ENCODE results near the gene ASB2. TPM values are rescaled to one million over a fixed set of nuclear protein-coding genes. Genes with fewer than 3 reads are reported as not detected.

Gene ASB2
- total and polyA plus RNA-seq, 2 of the 13 experiments (the other 11 are each of a cell fraction or from before 2014, with no cell fraction given), result 0.82 to 4.1 TPM

- no peak for TF ChIP-seq ARID3A (IDR thresholded peaks at IDR 0.05; ENCODE audit: low read depth, low read length)
- peak; percentile 43; the same call in 1 of the 2 replicates for TF ChIP-seq TAF1 (CRISPR knock-in tag; IDR thresholded peaks at IDR 0.05)
- TF ChIP-seq SUZ12 (IDR thresholded peaks at IDR 0.05; ENCODE audit: low read depth, low read length), result no peak
- no peak for TF ChIP-seq ZNF326 (CRISPR knock-in tag; IDR thresholded peaks at IDR 0.05; ENCODE audit: borderline replicate concordance)
- TF ChIP-seq YEATS2 (CRISPR knock-in tag; IDR thresholded peaks at IDR 0.05; ENCODE audit: borderline replicate concordance), result no peak
- TF ChIP-seq SMC3 (IDR thresholded peaks at IDR 0.05; ENCODE audit: low read length), result peak; percentile 60
- no peak for TF ChIP-seq SRSF1 (optimal IDR thresholded peaks at IDR 0.05; ENCODE audit: low read depth, low read length)
- TF ChIP-seq ZSCAN25 (CRISPR knock-in tag; IDR thresholded peaks at IDR 0.05), result no peak
- peak; percentile 51; the same call in 1 of the 2 replicates for TF ChIP-seq ZBTB7B (CRISPR knock-in tag; IDR thresholded peaks at IDR 0.05)
- peak; percentile 44; the same call in 1 of the 2 replicates for TF ChIP-seq SAP130 (CRISPR knock-in tag; IDR thresholded peaks at IDR 0.05; ENCODE audit: low read depth)
- TF ChIP-seq ZNF274 (CRISPR knock-in tag; IDR thresholded peaks at IDR 0.05), result no peak
- TF ChIP-seq KLF9 (CRISPR knock-in tag; IDR thresholded peaks at IDR 0.05; ENCODE audit: low read depth), result no peak
- TF ChIP-seq MEIS2 (CRISPR knock-in tag; IDR thresholded peaks at IDR 0.05), result no peak
- no peak for TF ChIP-seq FOXP1 (IDR thresholded peaks at IDR 0.05)
- no peak for TF ChIP-seq FOXP1 (CRISPR knock-in tag; IDR thresholded peaks at IDR 0.05)
- TF ChIP-seq TBX2 (CRISPR knock-in tag; IDR thresholded peaks at IDR 0.05; ENCODE audit: borderline replicate concordance), result 0 out of 2 replicates have a peak, but pooled peaks have one; percentile 18
- no peak for TF ChIP-seq KDM3A (CRISPR knock-in tag; IDR thresholded peaks at IDR 0.05; ENCODE audit: low read depth)
- TF ChIP-seq NFYC (CRISPR knock-in tag; IDR thresholded peaks at IDR 0.05), result no peak
- TF ChIP-seq TFE3 (CRISPR knock-in tag; IDR thresholded peaks at IDR 0.05), result no peak
- TF ChIP-seq LCORL (IDR thresholded peaks at IDR 0.05), result no peak
- TF ChIP-seq LCORL (CRISPR knock-in tag; IDR thresholded peaks at IDR 0.05), result peak; percentile 39; the same call in 1 of the 2 replicates
- TF ChIP-seq ZNF580 (CRISPR knock-in tag; IDR thresholded peaks at IDR 0.05; ENCODE audit: borderline replicate concordance, low read depth), result no peak
- no peak for TF ChIP-seq TERF1 (CRISPR knock-in tag; IDR thresholded peaks at IDR 0.05)
- no peak for TF ChIP-seq SNAPC4 (CRISPR knock-in tag; IDR thresholded peaks at IDR 0.05)
- no peak for TF ChIP-seq ZFP62 (CRISPR knock-in tag; IDR thresholded peaks at IDR 0.05)
Measured at GRCh38 chr14:93953263-93953662, 23.1 kb downstream of the ASB2 start (continued).
